ENCODE measurements around the gene IGFBP6.

The IGFBP6 gene

DNA sequence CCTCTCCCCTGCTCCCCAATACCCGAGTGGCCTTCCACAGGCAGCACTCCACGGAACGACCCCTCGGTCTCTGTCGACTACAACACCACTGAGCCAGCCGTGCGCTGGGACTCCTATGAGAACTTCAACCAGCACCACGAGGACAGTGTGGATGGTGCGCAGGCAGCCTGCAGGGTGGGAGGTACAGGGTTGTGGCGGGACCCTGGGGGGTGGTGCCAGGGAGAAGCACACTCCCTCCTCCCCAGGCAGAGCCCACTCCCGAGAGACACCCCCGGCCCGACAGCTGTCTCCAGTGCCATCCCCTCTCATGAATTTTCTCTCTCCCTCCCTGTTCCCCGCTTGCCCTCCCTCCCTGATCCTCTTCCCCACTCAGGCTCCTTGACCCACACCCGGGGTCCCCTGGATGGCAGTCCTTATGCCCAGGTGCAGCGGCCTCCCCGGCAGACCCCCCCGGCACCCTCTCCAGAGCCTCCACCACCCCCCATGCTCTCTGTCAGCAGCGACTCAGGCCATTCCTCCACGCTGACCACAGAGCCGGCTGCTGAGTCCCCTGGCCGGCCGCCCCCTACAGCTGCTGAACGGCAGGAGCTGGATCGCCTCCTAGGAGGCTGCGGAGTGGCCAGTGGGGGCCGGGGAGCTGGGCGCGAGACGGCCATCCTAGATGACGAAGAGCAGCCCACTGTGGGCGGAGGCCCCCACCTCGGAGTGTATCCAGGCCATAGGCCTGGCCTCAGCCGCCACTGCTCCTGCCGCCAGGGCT lies 38.6 kb upstream of the IGFBP6 start:
- ATAC-seq = no peak
- TF ChIP-seq OSR1 (CRISPR knock-in tag; IDR thresholded peaks at IDR 0.05) (no peak), ZFP30 (CRISPR knock-in tag; IDR thresholded peaks at IDR 0.05) (no peak), PPARA (CRISPR knock-in tag; IDR thresholded peaks at IDR 0.05; ENCODE audit: borderline replicate concordance) (no peak), ESRRG (CRISPR knock-in tag; IDR thresholded peaks at IDR 0.05) (no peak), GLIS3 (CRISPR knock-in tag; IDR thresholded peaks at IDR 0.05) (no peak)
- TF ChIP-seq, protein P1, sequence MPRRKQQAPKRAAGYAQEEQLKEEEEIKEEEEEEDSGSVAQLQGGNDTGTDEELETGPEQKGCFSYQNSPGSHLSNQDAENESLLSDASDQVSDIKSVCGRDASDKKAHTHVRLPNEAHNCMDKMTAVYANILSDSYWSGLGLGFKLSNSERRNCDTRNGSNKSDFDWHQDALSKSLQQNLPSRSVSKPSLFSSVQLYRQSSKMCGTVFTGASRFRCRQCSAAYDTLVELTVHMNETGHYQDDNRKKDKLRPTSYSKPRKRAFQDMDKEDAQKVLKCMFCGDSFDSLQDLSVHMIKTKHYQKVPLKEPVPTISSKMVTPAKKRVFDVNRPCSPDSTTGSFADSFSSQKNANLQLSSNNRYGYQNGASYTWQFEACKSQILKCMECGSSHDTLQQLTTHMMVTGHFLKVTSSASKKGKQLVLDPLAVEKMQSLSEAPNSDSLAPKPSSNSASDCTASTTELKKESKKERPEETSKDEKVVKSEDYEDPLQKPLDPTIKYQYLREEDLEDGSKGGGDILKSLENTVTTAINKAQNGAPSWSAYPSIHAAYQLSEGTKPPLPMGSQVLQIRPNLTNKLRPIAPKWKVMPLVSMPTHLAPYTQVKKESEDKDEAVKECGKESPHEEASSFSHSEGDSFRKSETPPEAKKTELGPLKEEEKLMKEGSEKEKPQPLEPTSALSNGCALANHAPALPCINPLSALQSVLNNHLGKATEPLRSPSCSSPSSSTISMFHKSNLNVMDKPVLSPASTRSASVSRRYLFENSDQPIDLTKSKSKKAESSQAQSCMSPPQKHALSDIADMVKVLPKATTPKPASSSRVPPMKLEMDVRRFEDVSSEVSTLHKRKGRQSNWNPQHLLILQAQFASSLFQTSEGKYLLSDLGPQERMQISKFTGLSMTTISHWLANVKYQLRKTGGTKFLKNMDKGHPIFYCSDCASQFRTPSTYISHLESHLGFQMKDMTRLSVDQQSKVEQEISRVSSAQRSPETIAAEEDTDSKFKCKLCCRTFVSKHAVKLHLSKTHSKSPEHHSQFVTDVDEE (CRISPR knock-in tag; IDR thresholded peaks at IDR 0.05) = no peak
- TF ChIP-seq, protein P2, sequence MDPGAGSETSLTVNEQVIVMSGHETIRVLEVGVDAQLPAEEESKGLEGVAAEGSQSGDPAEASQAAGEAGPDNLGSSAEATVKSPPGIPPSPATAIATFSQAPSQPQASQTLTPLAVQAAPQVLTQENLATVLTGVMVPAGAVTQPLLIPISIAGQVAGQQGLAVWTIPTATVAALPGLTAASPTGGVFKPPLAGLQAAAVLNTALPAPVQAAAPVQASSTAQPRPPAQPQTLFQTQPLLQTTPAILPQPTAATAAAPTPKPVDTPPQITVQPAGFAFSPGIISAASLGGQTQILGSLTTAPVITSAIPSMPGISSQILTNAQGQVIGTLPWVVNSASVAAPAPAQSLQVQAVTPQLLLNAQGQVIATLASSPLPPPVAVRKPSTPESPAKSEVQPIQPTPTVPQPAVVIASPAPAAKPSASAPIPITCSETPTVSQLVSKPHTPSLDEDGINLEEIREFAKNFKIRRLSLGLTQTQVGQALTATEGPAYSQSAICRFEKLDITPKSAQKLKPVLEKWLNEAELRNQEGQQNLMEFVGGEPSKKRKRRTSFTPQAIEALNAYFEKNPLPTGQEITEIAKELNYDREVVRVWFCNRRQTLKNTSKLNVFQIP (CRISPR knock-in tag; IDR thresholded peaks at IDR 0.05; ENCODE audit: borderline replicate concordance, low read depth) = no peak

DNA sequence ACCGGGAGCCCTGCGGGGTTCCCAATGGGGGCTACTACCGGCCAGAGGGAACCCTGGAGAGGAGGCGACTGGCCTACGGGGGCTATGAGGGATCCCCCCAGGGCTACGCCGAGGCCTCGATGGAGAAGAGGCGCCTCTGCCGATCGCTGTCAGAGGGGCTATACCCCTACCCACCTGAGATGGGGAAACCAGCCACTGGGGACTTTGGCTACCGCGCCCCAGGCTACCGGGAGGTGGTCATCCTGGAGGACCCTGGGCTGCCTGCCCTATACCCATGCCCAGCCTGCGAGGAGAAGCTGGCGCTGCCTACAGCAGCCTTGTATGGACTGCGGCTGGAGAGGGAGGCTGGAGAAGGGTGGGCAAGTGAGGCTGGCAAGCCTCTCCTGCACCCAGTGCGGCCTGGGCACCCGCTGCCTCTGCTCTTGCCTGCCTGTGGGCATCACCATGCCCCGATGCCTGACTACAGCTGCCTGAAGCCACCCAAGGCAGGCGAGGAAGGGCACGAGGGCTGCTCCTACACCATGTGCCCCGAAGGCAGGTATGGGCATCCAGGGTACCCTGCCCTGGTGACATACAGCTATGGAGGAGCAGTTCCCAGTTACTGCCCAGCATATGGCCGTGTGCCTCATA lies 37.9 kb upstream of the IGFBP6 start:
- TF ChIP-seq TOX (CRISPR knock-in tag; IDR thresholded peaks at IDR 0.05; ENCODE audit: borderline replicate concordance) = no peak
- no peak for TF ChIP-seq ZC3H10 (CRISPR knock-in tag; IDR thresholded peaks at IDR 0.05)
- TF ChIP-seq, protein P3, sequence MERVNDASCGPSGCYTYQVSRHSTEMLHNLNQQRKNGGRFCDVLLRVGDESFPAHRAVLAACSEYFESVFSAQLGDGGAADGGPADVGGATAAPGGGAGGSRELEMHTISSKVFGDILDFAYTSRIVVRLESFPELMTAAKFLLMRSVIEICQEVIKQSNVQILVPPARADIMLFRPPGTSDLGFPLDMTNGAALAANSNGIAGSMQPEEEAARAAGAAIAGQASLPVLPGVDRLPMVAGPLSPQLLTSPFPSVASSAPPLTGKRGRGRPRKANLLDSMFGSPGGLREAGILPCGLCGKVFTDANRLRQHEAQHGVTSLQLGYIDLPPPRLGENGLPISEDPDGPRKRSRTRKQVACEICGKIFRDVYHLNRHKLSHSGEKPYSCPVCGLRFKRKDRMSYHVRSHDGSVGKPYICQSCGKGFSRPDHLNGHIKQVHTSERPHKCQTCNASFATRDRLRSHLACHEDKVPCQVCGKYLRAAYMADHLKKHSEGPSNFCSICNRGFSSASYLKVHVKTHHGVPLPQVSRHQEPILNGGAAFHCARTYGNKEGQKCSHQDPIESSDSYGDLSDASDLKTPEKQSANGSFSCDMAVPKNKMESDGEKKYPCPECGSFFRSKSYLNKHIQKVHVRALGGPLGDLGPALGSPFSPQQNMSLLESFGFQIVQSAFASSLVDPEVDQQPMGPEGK (CRISPR knock-in tag; IDR thresholded peaks at IDR 0.05; ENCODE audit: borderline replicate concordance) = no peak
- no peak for TF ChIP-seq GLIS3 (CRISPR knock-in tag; IDR thresholded peaks at IDR 0.05)
- no peak for TF ChIP-seq ZFP30 (CRISPR knock-in tag; IDR thresholded peaks at IDR 0.05)
- no peak for TF ChIP-seq RARB (CRISPR knock-in tag; IDR thresholded peaks at IDR 0.05)
- no peak for TF ChIP-seq TCF4 (CRISPR knock-in tag; IDR thresholded peaks at IDR 0.05; ENCODE audit: borderline replicate concordance)
- no peak for TF ChIP-seq ZNF70 (CRISPR knock-in tag; IDR thresholded peaks at IDR 0.05)
- TF ChIP-seq ISL1 (CRISPR knock-in tag; IDR thresholded peaks at IDR 0.05) = no peak
- no peak for TF ChIP-seq OSR1 (CRISPR knock-in tag; IDR thresholded peaks at IDR 0.05)
- no peak for TF ChIP-seq CSDC2 (CRISPR knock-in tag; IDR thresholded peaks at IDR 0.05)
- no peak for TF ChIP-seq PPARA (CRISPR knock-in tag; IDR thresholded peaks at IDR 0.05; ENCODE audit: borderline replicate concordance)
- ATAC-seq = no peak; the same call in 2 of the 3 replicates

DNA sequence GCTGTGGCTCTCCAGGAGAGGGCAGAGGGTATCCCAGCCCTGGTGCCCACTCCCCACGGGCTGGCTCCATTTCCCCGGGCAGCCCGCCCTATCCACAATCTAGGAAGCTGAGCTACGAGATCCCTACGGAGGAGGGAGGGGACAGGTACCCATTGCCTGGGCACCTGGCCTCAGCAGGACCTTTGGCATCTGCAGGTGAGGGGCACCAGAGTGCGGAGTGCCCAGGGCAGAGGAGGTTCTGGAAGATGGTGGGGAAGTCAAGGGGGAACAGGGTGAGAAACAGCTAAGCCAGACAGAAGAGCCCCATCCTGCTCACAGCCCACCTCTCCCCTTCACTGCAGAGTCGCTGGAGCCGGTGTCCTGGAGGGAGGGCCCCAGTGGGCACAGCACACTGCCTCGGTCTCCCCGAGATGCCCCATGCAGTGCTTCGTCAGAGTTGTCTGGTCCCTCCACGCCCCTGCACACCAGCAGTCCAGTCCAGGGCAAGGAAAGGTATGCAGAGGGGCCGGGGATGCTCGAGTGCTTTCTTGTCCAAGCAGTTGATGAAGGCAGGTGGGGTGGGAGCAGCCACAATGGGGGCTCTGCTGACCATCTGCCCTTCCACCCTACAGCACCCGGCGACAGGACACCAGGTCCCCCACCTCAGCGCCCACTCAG lies 37.3 kb upstream of the IGFBP6 start:
- ATAC-seq = no peak
- TF ChIP-seq, protein P3 (CRISPR knock-in tag; IDR thresholded peaks at IDR 0.05; ENCODE audit: borderline replicate concordance) = no peak
- TF ChIP-seq ZFP30 (CRISPR knock-in tag; IDR thresholded peaks at IDR 0.05) (no peak), ZNF70 (CRISPR knock-in tag; IDR thresholded peaks at IDR 0.05) (no peak), SNAI2 (CRISPR knock-in tag; IDR thresholded peaks at IDR 0.05) (no peak), ZNF8 (CRISPR knock-in tag; IDR thresholded peaks at IDR 0.05) (no peak), GLIS3 (CRISPR knock-in tag; IDR thresholded peaks at IDR 0.05) (no peak), ISL1 (CRISPR knock-in tag; IDR thresholded peaks at IDR 0.05) (no peak), TOX (CRISPR knock-in tag; IDR thresholded peaks at IDR 0.05; ENCODE audit: borderline replicate concordance) (no peak), PPARA (CRISPR knock-in tag; IDR thresholded peaks at IDR 0.05; ENCODE audit: borderline replicate concordance) (no peak), ARNTL (CRISPR knock-in tag; IDR thresholded peaks at IDR 0.05; ENCODE audit: borderline replicate concordance, low read depth) (no peak), CSDC2 (CRISPR knock-in tag; IDR thresholded peaks at IDR 0.05) (no peak), BACH2 (CRISPR knock-in tag; IDR thresholded peaks at IDR 0.05; ENCODE audit: borderline replicate concordance) (no peak), OSR1 (CRISPR knock-in tag; IDR thresholded peaks at IDR 0.05) (no peak)
- TF ChIP-seq, protein P2 (CRISPR knock-in tag; IDR thresholded peaks at IDR 0.05; ENCODE audit: borderline replicate concordance, low read depth) = no peak
- TF ChIP-seq, protein P1 (CRISPR knock-in tag; IDR thresholded peaks at IDR 0.05) = no peak
